HG03520 (cell line): ENCODE data around the gene ZNF275.
"Not testable (repeated sequence)": the region's sequence is repeated elsewhere in the genome, so short reads cannot be mapped to it uniquely, and the experiment has no call there.

Experiments
- ATAC-seq: cut with Tn5 transposase; IDR thresholded peaks from one replicate; pipeline ENCODE4 v1.9.1; 2021; ENCODE audit warnings: mild to moderate bottlenecking, moderate library complexity; ENCODE audit not compliant: unreplicated experiment

Gene ZNF275

GRCh38 chrX:153318811-153319210, 15.1 kb upstream of the ZNF275 start:
- no peak for ATAC-seq

- ATAC-seq = no peak
Observed at GRCh38 chrX:153319295-153320046, 14.5 kb upstream of the ZNF275 start.

GRCh38 chrX:153320047-153320443, 13.9 kb upstream of the ZNF275 start:
- not testable (repeated sequence) for ATAC-seq

GRCh38 chrX:153320555-153321184, 13.3 kb upstream of the ZNF275 start:
- ATAC-seq = no peak

GRCh38 chrX:153321381-153322124, 12.4 kb upstream of the ZNF275 start, which contains the start of gene PNMA6F:
Gene PNMA6F (minus strand): TSS chrX:153321767. CDS start chrX:153320674, 1,093 bp downstream.
- ATAC-seq = no peak

- no peak for ATAC-seq
Observed at GRCh38 chrX:153327561-153327960, 6.4 kb upstream of the ZNF275 start.

- no peak for ATAC-seq
Observed at GRCh38 chrX:153333266-153333665, 687 bp upstream of the ZNF275 start.

- no peak for ATAC-seq
Observed at GRCh38 chrX:153334654-153335295, 822 bp downstream of the ZNF275 start.

GRCh38 chrX:153336121-153336894, 2.4 kb downstream of the ZNF275 start:
- ATAC-seq = no peak

- no peak for ATAC-seq
Observed at GRCh38 chrX:153336988-153337387, 3.0 kb downstream of the ZNF275 start.

GRCh38 chrX:153338836-153339235, 4.9 kb downstream of the ZNF275 start:
- ATAC-seq = no peak

- no peak for ATAC-seq
Observed at GRCh38 chrX:153339662-153340061, 5.7 kb downstream of the ZNF275 start.

GRCh38 chrX:153340111-153340510, 6.2 kb downstream of the ZNF275 start:
- ATAC-seq = no peak

- no peak for ATAC-seq
Observed at GRCh38 chrX:153342762-153343558, 9.0 kb downstream of the ZNF275 start.

GRCh38 chrX:153343674-153344073, 9.7 kb downstream of the ZNF275 start:
- ATAC-seq = no peak

- ATAC-seq = no peak
Observed at GRCh38 chrX:153347530-153347929, 13.6 kb downstream of the ZNF275 start.

GRCh38 chrX:153348421-153348820, 14.5 kb downstream of the ZNF275 start:
- ATAC-seq = no peak

GRCh38 chrX:153349952-153350351, 16.0 kb downstream of the ZNF275 start:
- no peak for ATAC-seq

GRCh38 chrX:153351981-153352380, 18.0 kb downstream of the ZNF275 start:
- ATAC-seq = no peak

GRCh38 chrX:153352858-153353257, 18.9 kb downstream of the ZNF275 start:
- ATAC-seq = no peak
